ENCODE data around the gene IRF4.

The IRF4 gene

GRCh38 chr6:449486-450419 is 58.2 kb downstream of the IRF4 start:
- H3K27ac ChIP-seq (ENCODE audit: low read depth, low read length) = no peak overlapping the region
- no peaks in the 10 kb centered on the region for H3K36me3 ChIP-seq (ENCODE audit: low read length)

GRCh38 chr6:451336-451735 is 59.8 kb downstream of the IRF4 start:
- no peak overlapping the region for H2AFZ ChIP-seq (ENCODE audit: low read depth, low read length, severe bottlenecking)
- no peaks in the 10 kb centered on the region for H3K9me2 ChIP-seq (replicated peaks; ENCODE audit: insufficient read depth, low read length)
- no peak overlapping the region for H3K4me3 ChIP-seq (ENCODE audit: insufficient read depth, low read length, poor library complexity, severe bottlenecking)
- no peak overlapping the region for H3K9ac ChIP-seq (ENCODE audit: low read length)
- no peaks in the 10 kb centered on the region for H4K20me1 ChIP-seq (ENCODE audit: low read depth, low read length)
- H3K27me3 ChIP-seq (ENCODE audit: low read length) = 0 out of 2 replicates have a peak, but pooled peaks cover 5% of the 10 kb centered on the region
- H3K36me3 ChIP-seq (ENCODE audit: low read length) = no peaks in the 10 kb centered on the region
- H3K4me2 ChIP-seq (ENCODE audit: low read depth, low read length, poor library complexity, severe bottlenecking) = no peak overlapping the region
- H3K27ac ChIP-seq (ENCODE audit: low read depth, low read length) = no peak overlapping the region
- no peak for TF ChIP-seq CTCF (IDR thresholded peaks at IDR 0.05; ENCODE audit: insufficient read depth, low read length, poor library complexity, severe bottlenecking)
- TF ChIP-seq EZH2phosphoT487 (conservative IDR thresholded peaks at IDR 0.05; ENCODE audit: low read length) = no peak
- no peaks in the 10 kb centered on the region for H3K9me3 ChIP-seq (ENCODE audit: insufficient read depth, low read length)
- no peaks in the 10 kb centered on the region for H3F3A ChIP-seq (ENCODE audit: insufficient read depth)
- H3K79me2 ChIP-seq (ENCODE audit: insufficient read depth, low read length) = no peaks in the 10 kb centered on the region

More at GRCh38 chr6:449486-450419, 58.2 kb downstream of the IRF4 start:
- H3F3A ChIP-seq (ENCODE audit: insufficient read depth) = no peaks in the 10 kb centered on the region
- H4K20me1 ChIP-seq (ENCODE audit: low read depth, low read length) = no peaks in the 10 kb centered on the region
- no peak overlapping the region for H2AFZ ChIP-seq (ENCODE audit: low read depth, low read length, severe bottlenecking)
- H3K27me3 ChIP-seq (ENCODE audit: low read length) = 0 out of 2 replicates have a peak, but pooled peaks cover under 1% of the 10 kb centered on the region
- H3K4me3 ChIP-seq (ENCODE audit: insufficient read depth, low read length, poor library complexity, severe bottlenecking) = no peak overlapping the region
- no peaks in the 10 kb centered on the region for H3K79me2 ChIP-seq (ENCODE audit: insufficient read depth, low read length)
- no peak overlapping the region for H3K4me2 ChIP-seq (ENCODE audit: low read depth, low read length, poor library complexity, severe bottlenecking)
- no peaks in the 10 kb centered on the region for H3K9me3 ChIP-seq (ENCODE audit: insufficient read depth, low read length)
- H3K9ac ChIP-seq (ENCODE audit: low read length) = no peak overlapping the region
- no peaks in the 10 kb centered on the region for H3K9me2 ChIP-seq (replicated peaks; ENCODE audit: insufficient read depth, low read length)
- TF ChIP-seq CTCF (IDR thresholded peaks at IDR 0.05; ENCODE audit: insufficient read depth, low read length, poor library complexity, severe bottlenecking) (no peak), EZH2phosphoT487 (conservative IDR thresholded peaks at IDR 0.05; ENCODE audit: low read length) (no peak)

- no peak overlapping the region for H2AFZ ChIP-seq (ENCODE audit: low read depth, low read length, severe bottlenecking)
- H3K4me3 ChIP-seq (ENCODE audit: insufficient read depth, low read length, poor library complexity, severe bottlenecking) = no peak overlapping the region
- no peak overlapping the region for H3K9ac ChIP-seq (ENCODE audit: low read length)
- no peaks in the 10 kb centered on the region for H3K36me3 ChIP-seq (ENCODE audit: low read length)
- H3K9me2 ChIP-seq (replicated peaks; ENCODE audit: insufficient read depth, low read length) = no peaks in the 10 kb centered on the region
- no peaks in the 10 kb centered on the region for H4K20me1 ChIP-seq (ENCODE audit: low read depth, low read length)
- H3K9me3 ChIP-seq (ENCODE audit: insufficient read depth, low read length) = no peaks in the 10 kb centered on the region
- no peaks in the 10 kb centered on the region for H3F3A ChIP-seq (ENCODE audit: insufficient read depth)
- no peak overlapping the region for H3K27ac ChIP-seq (ENCODE audit: low read depth, low read length)
- TF ChIP-seq CTCF (IDR thresholded peaks at IDR 0.05; ENCODE audit: insufficient read depth, low read length, poor library complexity, severe bottlenecking) (no peak), EZH2phosphoT487 (conservative IDR thresholded peaks at IDR 0.05; ENCODE audit: low read length) (no peak)
- H3K27me3 ChIP-seq (ENCODE audit: low read length) = 0 out of 2 replicates have a peak, but pooled peaks cover 5% of the 10 kb centered on the region
- no peaks in the 10 kb centered on the region for H3K79me2 ChIP-seq (ENCODE audit: insufficient read depth, low read length)
- no peak overlapping the region for H3K4me2 ChIP-seq (ENCODE audit: low read depth, low read length, poor library complexity, severe bottlenecking)
Measured at GRCh38 chr6:451847-452246, 60.3 kb downstream of the IRF4 start.
